Smooth muscle cell (in vitro differentiated cells): Measurements from ENCODE around the gene CXADR. TPM values are rescaled to one million over a fixed set of nuclear protein-coding genes. Genes with fewer than 3 reads are reported as not detected.
A peak's percentile ranks its signal among the peaks of the same experiment; 100 is the strongest.

ENCODE experiments used
- DNase-seq: peaks from one replicate; lab custom pipeline; 2025; ENCODE audit not compliant: unreplicated experiment; lab: John Stamatoyannopoulos, UW
- H2AFZ ChIP-seq: fragments of 200-600 bp; sonication (generic); 2 replicates; pipeline ENCODE4 v1.6.0; 2016; ENCODE audit warnings: antibody characterized with exemption, low read depth, mild to moderate bottlenecking
- H3F3A ChIP-seq: fragments of 200-600 bp; sonication (generic); 2 replicates; pipeline ENCODE4 v1.6.0; 2017; ENCODE audit warnings: antibody characterized with exemption, low read depth
- H3K27ac ChIP-seq: fragments of 200-600 bp; sonication (generic); 2 replicates; pipeline ENCODE4 v1.5.1; 2016; ENCODE audit warnings: low read depth, mild to moderate bottlenecking
- H3K27me3 ChIP-seq: fragments of 200-600 bp; sonication (generic); 2 replicates; pipeline ENCODE4 v1.6.1; 2016; ENCODE audit warnings: low read depth, mild to moderate bottlenecking
- H3K36me3 ChIP-seq: fragments of 200-600 bp; sonication (generic); 2 replicates; pipeline ENCODE4 v1.5.1; 2016; ENCODE audit warnings: low read depth
- H3K4me1 ChIP-seq: fragments of 200-600 bp; sonication (generic); 2 replicates; pipeline ENCODE4 v1.5.1; 2016; ENCODE audit warnings: low read depth
- H3K4me2 ChIP-seq: fragments of 200-600 bp; sonication (generic); 2 replicates; pipeline ENCODE4 v1.6.0; 2016; ENCODE audit warnings: mild to moderate bottlenecking
- H3K4me3 ChIP-seq: fragments of 200-600 bp; sonication (generic); 2 replicates; pipeline ENCODE4 v1.5.1; 2016; ENCODE audit warnings: mild to moderate bottlenecking
- H3K79me2 ChIP-seq: fragments of 200-600 bp; sonication (generic); 2 replicates; pipeline ENCODE4 v1.6.0; 2016; ENCODE audit warnings: low read depth, mild to moderate bottlenecking
- H3K9ac ChIP-seq: fragments of 200-600 bp; sonication (generic); 2 replicates; pipeline ENCODE4 v1.6.0; 2016; ENCODE audit warnings: low read depth
- H3K9me3 ChIP-seq: fragments of 200-600 bp; sonication (generic); replicated peaks from 2 replicates; pipeline ENCODE4 v1.5.1; 2016; ENCODE audit warnings: low read depth
- H4K20me1 ChIP-seq: fragments of 200-600 bp; sonication (generic); 2 replicates; pipeline ENCODE4 v1.6.0; 2016; ENCODE audit warnings: low read depth
- CTCF ChIP-seq: fragments of 200-600 bp; sonication (generic); IDR thresholded peaks from 2 replicates; pipeline ENCODE4 v1.5.1; 2017; ENCODE audit warnings: borderline replicate concordance, mild to moderate bottlenecking, antibody characterized with exemption; ENCODE audit not compliant: insufficient read depth, poor library complexity, severe bottlenecking
- WGBS: methylation state at CpG from one replicate; pipeline ENCODE4 v1.1.7; 2016; ENCODE audit warnings: low lambda C conversion rate; 5-methylcytosine and 5-hydroxymethylcytosine counted together
- polyA plus RNA-seq: library from polyadenylated mRNA; unstranded; fragments of >200 nt; fragmentation: Nextera tagmentation; extraction: Ambion mirVana; gene quantifications from 2 replicates; pipeline ENCODE4 v1.2.1, GENCODE V29; 2016
- total RNA-seq: library from RNA; depleted of rRNA; stranded (reverse); fragments of >200 nt; gene quantifications from 2 replicates; pipeline ENCODE4 v1.2.3, GENCODE V29; 2014

The CXADR gene
- total and polyA plus RNA-seq, 2 experiments from 2014 or later, result 19.5 to 42.0 TPM

- TF ChIP-seq CTCF, result no peak
- no peaks in the 10 kb centered on the region for H4K20me1 ChIP-seq
- WGBS, result 93% methylated on average over 3 of the region's 3 CpGs
These were observed 71.1 kb downstream of the CXADR start for GRCh38 chr21:17583898-17584297.

GRCh38 chr21:17585875-17586450 is 73.1 kb downstream of the CXADR start:
- DNase-seq, result no peak
- H3K36me3 ChIP-seq, result no peaks in the 10 kb centered on the region
- H3K4me2 ChIP-seq, result no peak overlapping the region
- no peak overlapping the region for H2AFZ ChIP-seq
- H3K79me2 ChIP-seq, result no peaks in the 10 kb centered on the region
- WGBS, result 35% methylated on average over 3 of the region's 3 CpGs
- peaks cover 4% of the 10 kb centered on the region for H3F3A ChIP-seq
- H3K9me3 ChIP-seq, result no peaks in the 10 kb centered on the region
- H4K20me1 ChIP-seq, result no peaks in the 10 kb centered on the region
- no peaks in the 10 kb centered on the region for H3K4me1 ChIP-seq
- peak; percentile 79 for TF ChIP-seq CTCF
- H3K27ac ChIP-seq, result no peak overlapping the region
- H3K27me3 ChIP-seq, result no peaks in the 10 kb centered on the region
- H3K4me3 ChIP-seq, result no peak overlapping the region
- no peak overlapping the region for H3K9ac ChIP-seq

More at GRCh38 chr21:17583898-17584297, 71.1 kb downstream of the CXADR start:
- Histone ChIP-seq H3K9me3 (no peaks in the 10 kb centered on the region), H3F3A (no peaks in the 10 kb centered on the region), H3K36me3 (no peaks in the 10 kb centered on the region), H2AFZ (no peak overlapping the region), H3K4me3 (no peak overlapping the region), H3K27me3 (no peaks in the 10 kb centered on the region), H3K79me2 (no peaks in the 10 kb centered on the region), H3K4me2 (no peak overlapping the region), H3K27ac (no peak overlapping the region), H3K9ac (no peak overlapping the region), H3K4me1 (no peaks in the 10 kb centered on the region)
- no peak for DNase-seq

GRCh38 chr21:17590430-17590829 is 77.6 kb downstream of the CXADR start:
- Histone ChIP-seq H3K4me1 (no peaks in the 10 kb centered on the region), H3K36me3 (peaks cover 21% of the 10 kb centered on the region), H3K9ac (no peak overlapping the region), H3K4me2 (no peak overlapping the region), H3K27me3 (no peaks in the 10 kb centered on the region), H3K4me3 (no peak overlapping the region), H3K79me2 (no peaks in the 10 kb centered on the region), H2AFZ (no peak overlapping the region), H4K20me1 (peaks cover 14% of the 10 kb centered on the region), H3F3A (peaks cover 19% of the 10 kb centered on the region), H3K9me3 (no peaks in the 10 kb centered on the region), H3K27ac (peak overlapping the region; percentile 47)
- 77% methylated on average over 4 of the region's 4 CpGs for WGBS
- no peak for TF ChIP-seq CTCF
- DNase-seq, result no peak

GRCh38 chr21:17597680-17598079 is 84.8 kb downstream of the CXADR start:
- Histone ChIP-seq H3K79me2 (peaks cover 30% of the 10 kb centered on the region), H3K4me3 (no peak overlapping the region), H3K9me3 (no peaks in the 10 kb centered on the region), H3K27ac (no peak overlapping the region), H3K9ac (no peak overlapping the region), H4K20me1 (peaks cover 82% of the 10 kb centered on the region), H3K4me1 (no peaks in the 10 kb centered on the region), H3K36me3 (peaks cover 49% of the 10 kb centered on the region), H3K27me3 (no peaks in the 10 kb centered on the region), H2AFZ (no peak overlapping the region), H3K4me2 (no peak overlapping the region), H3F3A (peaks cover 12% of the 10 kb centered on the region)
- DNase-seq, result no peak
- 100% methylated on average over 1 of the region's 1 CpG for WGBS
- no peak for TF ChIP-seq CTCF
